K562 (cell line): ENCODE results near the gene DNAJA1. TPM values are rescaled to one million over a fixed set of nuclear protein-coding genes. Genes with fewer than 3 reads are reported as not detected.

Experiments
- BMI1 ChIP-seq: fragments of 150-350 bp; IDR thresholded peaks from 2 replicates; pipeline ENCODE4 v1.6.1; 2014; ENCODE audit warnings: low read length
- HNRNPH1 ChIP-seq: fragments of 200-400 bp; formaldehyde crosslinking; optimal IDR thresholded peaks from 2 replicates; pipeline ENCODE3; 2017; ENCODE audit warnings: low read depth, mild to moderate bottlenecking, low read length, moderate library complexity
- MAFF ChIP-seq: IDR thresholded peaks from 2 replicates; pipeline ENCODE4 v1.6.1; 2012; ENCODE audit warnings: low read length, improper control_type of control experiment
- MEIS2 ChIP-seq: fragments of 450-650 bp; IDR thresholded peaks from 2 replicates; pipeline ENCODE4 v1.6.1; 2014; ENCODE audit warnings: mild to moderate bottlenecking; ENCODE audit not compliant: partially characterized antibody
- MIER1 ChIP-seq: fragments of 450-650 bp; IDR thresholded peaks from 2 replicates; pipeline ENCODE4 v1.6.1; 2016; ENCODE audit warnings: antibody characterized with exemption, mild to moderate bottlenecking, low read depth
- PCBP2 ChIP-seq: fragments of 200-400 bp; formaldehyde crosslinking; IDR thresholded peaks from 2 replicates; pipeline ENCODE4 v1.6.1; 2018; ENCODE audit warnings: low read length, low read depth, mild to moderate bottlenecking, moderate library complexity; ENCODE audit not compliant: poor library complexity, severe bottlenecking
- POLR3A ChIP-seq: IDR thresholded peaks from 2 replicates; pipeline ENCODE4 v1.6.1; 2011; ENCODE audit warnings: borderline replicate concordance, mild to moderate bottlenecking, moderate library complexity; ENCODE audit not compliant: insufficient read length, insufficient read depth; ENCODE audit errors: extremely low read depth
- PURB ChIP-seq: sonication (generic); formaldehyde crosslinking; IDR thresholded peaks from 2 replicates; pipeline ENCODE4 v1.9.0; 2021; ENCODE audit warnings: low read depth, mild to moderate bottlenecking, missing genetic modification reagents
- RBBP5 ChIP-seq: fragments of 200-600 bp; sonication (generic); IDR thresholded peaks from 2 replicates; pipeline ENCODE4 v1.6.1; 2012; ENCODE audit warnings: borderline replicate concordance, mild to moderate bottlenecking, low read length, control low read depth, inconsistent platforms; ENCODE audit not compliant: insufficient read depth, poor library complexity, severe bottlenecking
- SNIP1 ChIP-seq: fragments of 450-650 bp; IDR thresholded peaks from 2 replicates; pipeline ENCODE4 v1.7.1; 2017; ENCODE audit warnings: low read depth, mild to moderate bottlenecking
- ZNF449 ChIP-seq: fragments of 250-450 bp; sonication (Bioruptor Pico); IDR thresholded peaks from 2 replicates; pipeline ENCODE4 v1.8.0; 2022; ENCODE audit warnings: moderate library complexity, mild to moderate bottlenecking, inconsistent platforms
- ZNF695 ChIP-seq: fragments of 450-650 bp; formaldehyde crosslinking; IDR thresholded peaks from 2 replicates; pipeline ENCODE4 v1.4.0; 2020; ENCODE audit warnings: mild to moderate bottlenecking, moderate library complexity
- polyA plus RNA-seq, 8 experiments: library from polyadenylated mRNA; depleted of rRNA in 4 of 8; stranded (reverse) in 5 of 8; unstranded in 3 of 8; fragments of >200 nt; fragmentation: Nextera tagmentation in 2 of 8; fragmentation: Illumina TruSeq in 1 of 8; extraction: Ambion mirVana in 2 of 8; extraction: Trizol in 1 of 8; gene quantifications; 2 replicates each; pipeline versions ENCODE4 v1.2.1 to v1.2.3, GENCODE V29; 2011 to 2014; ENCODE audit warnings: inconsistent platforms in 1 of 8, missing spikeins in 1 of 8
- total RNA-seq, 7 experiments: library from RNA; depleted of rRNA in 6 of 7; stranded (reverse); fragments of >200 nt in 6 of 7; fragmentation: Illumina TruSeq in 2 of 7; extraction: Trizol in 2 of 7; gene quantifications; 2 replicates each; pipeline versions ENCODE4 v1.2.1 to v1.2.3, GENCODE V29; 2011 to 2021; ENCODE audit warnings: low replicate concordance in 1 of 7

Gene DNAJA1
- total and polyA plus RNA-seq, 9 of the 15 experiments (the other 6 are each of a cell fraction or from before 2014, with no cell fraction given) = 109 to 359 (median 175) TPM

GRCh38 chr9:33032292-33032691, 7.2 kb downstream of the DNAJA1 start (continued):
- no peak for TF ChIP-seq RBBP5
- no peak for TF ChIP-seq POLR3A
- no peak for TF ChIP-seq MAFF
- TF ChIP-seq ZNF449 = no peak
- no peak for TF ChIP-seq MEIS2
- TF ChIP-seq SNIP1 = no peak
- no peak for TF ChIP-seq HNRNPH1
- TF ChIP-seq PCBP2 = no peak
- TF ChIP-seq PURB (CRISPR knock-in tag) = no peak
- TF ChIP-seq ZNF695 = no peak
- no peak for TF ChIP-seq MIER1
- no peak for TF ChIP-seq BMI1
- TF ChIP-seq, all 486 proteins: peak for 0
